WTC11 (cell line): Measurements from ENCODE around the gene STRN4. TPM values are rescaled to one million over a fixed set of nuclear protein-coding genes. Genes with fewer than 3 reads are reported as not detected.

Experiments used
- ATAC-seq: fragments of 200-7000 bp; cut with Tn5 transposase; 2 replicates; pipeline ENCODE4 v1.10.0; 2021; ENCODE audit warnings: mild to moderate bottlenecking, moderate library complexity
- CTCF ChIA-PET: fragments of 300-600 bp; sonication (Branson Sonifier 250); formaldehyde crosslinking; loops from one replicate; lab custom pipeline; 2021; ENCODE audit warnings: antibody characterized with exemption; lab: Charles Lee
- POLR2A ChIA-PET: fragments of 350-600 bp; sonication (Branson Sonifier 250); formaldehyde crosslinking; loops from one replicate; lab custom pipeline; 2021; ENCODE audit warnings: antibody characterized with exemption; lab: Charles Lee
- DNase-seq: peaks from one replicate; pipeline ENCODE4 v3.0.0; 2021; ENCODE audit warnings: low spot score
- H3K27ac Mint-ChIP-seq: 2 replicates; pipeline ENCODE4 v1.8.0; 2021; ENCODE audit warnings: mixed read lengths
- H3K27me3 Mint-ChIP-seq: 2 replicates; pipeline ENCODE4 v1.8.0; 2021; ENCODE audit warnings: low read depth, mild to moderate bottlenecking, moderate library complexity, mixed read lengths
- H3K36me3 Mint-ChIP-seq: 2 replicates; pipeline ENCODE4 v1.8.0; 2021; ENCODE audit warnings: mixed read lengths
- H3K4me1 Mint-ChIP-seq: 2 replicates; pipeline ENCODE4 v1.8.0; 2022; ENCODE audit warnings: mixed read lengths
- H3K4me3 Mint-ChIP-seq: 2 replicates; pipeline ENCODE4 v1.8.0; 2021; ENCODE audit warnings: mild to moderate bottlenecking, moderate library complexity, mixed read lengths
- H3K9me3 Mint-ChIP-seq: 2 replicates; pipeline ENCODE4 v1.8.0; 2021; ENCODE audit warnings: mixed read lengths
- ATF6 ChIP-seq: sonication (generic); formaldehyde crosslinking; IDR thresholded peaks from 2 replicates; pipeline ENCODE4 v1.8.1; 2023; ENCODE audit warnings: mild to moderate bottlenecking, missing genetic modification reagents
- CBFB ChIP-seq: sonication (generic); formaldehyde crosslinking; IDR thresholded peaks from 2 replicates; pipeline ENCODE4 v1.8.1; 2022; ENCODE audit warnings: mild to moderate bottlenecking, low read depth, missing genetic modification reagents
- E2F4 ChIP-seq: sonication (generic); formaldehyde crosslinking; IDR thresholded peaks from 2 replicates; pipeline ENCODE4 v1.8.1; 2022; ENCODE audit warnings: low read depth, mild to moderate bottlenecking, moderate library complexity, missing genetic modification reagents, borderline replicate concordance
- ESRRA ChIP-seq: sonication (generic); formaldehyde crosslinking; IDR thresholded peaks from 2 replicates; pipeline ENCODE4 v1.8.1; 2022; ENCODE audit warnings: mild to moderate bottlenecking, missing genetic modification reagents, borderline replicate concordance
- HMGXB4 ChIP-seq: sonication (generic); formaldehyde crosslinking; IDR thresholded peaks from 2 replicates; pipeline ENCODE4 v1.8.1; 2023; ENCODE audit warnings: mild to moderate bottlenecking, moderate library complexity, missing genetic modification reagents
- IRF1 ChIP-seq: sonication (generic); formaldehyde crosslinking; IDR thresholded peaks from 2 replicates; pipeline ENCODE4 v1.8.0; 2023; ENCODE audit warnings: missing genetic modification reagents
- JAZF1 ChIP-seq: fragments of 250-450 bp; sonication (Bioruptor Pico); IDR thresholded peaks from 2 replicates; pipeline ENCODE4 v1.9.0; 2021; ENCODE audit warnings: moderate library complexity, mild to moderate bottlenecking, inconsistent platforms
- MAX ChIP-seq: sonication (generic); formaldehyde crosslinking; IDR thresholded peaks from 2 replicates; pipeline ENCODE4 v1.8.0; 2022; ENCODE audit warnings: mild to moderate bottlenecking, missing genetic modification reagents
- PRRX2 ChIP-seq: fragments of 250-450 bp; sonication (Bioruptor Pico); IDR thresholded peaks from 2 replicates; pipeline ENCODE4 v1.8.0; 2021; ENCODE audit warnings: mild to moderate bottlenecking
- SOX15 ChIP-seq: fragments of 250-450 bp; sonication (Bioruptor Pico); IDR thresholded peaks from 2 replicates; pipeline ENCODE4 v1.9.0; 2021; ENCODE audit warnings: mild to moderate bottlenecking
- STAT6 ChIP-seq: sonication (generic); formaldehyde crosslinking; conservative IDR thresholded peaks from 2 replicates; pipeline ENCODE4 v1.8.1; 2023; ENCODE audit warnings: mild to moderate bottlenecking, low read depth, missing genetic modification reagents, moderate library complexity
- TEAD1 ChIP-seq: sonication (generic); formaldehyde crosslinking; IDR thresholded peaks from 2 replicates; pipeline ENCODE4 v1.8.0; 2022; ENCODE audit warnings: mild to moderate bottlenecking, missing genetic modification reagents
- USF2 ChIP-seq: sonication (generic); formaldehyde crosslinking; IDR thresholded peaks from 2 replicates; pipeline ENCODE4 v1.8.1; 2023; ENCODE audit warnings: mild to moderate bottlenecking, missing genetic modification reagents, moderate library complexity
- ZBTB43 ChIP-seq: sonication (generic); formaldehyde crosslinking; IDR thresholded peaks from 2 replicates; pipeline ENCODE4 v1.8.1; 2023; ENCODE audit warnings: mild to moderate bottlenecking, missing genetic modification reagents
- ZNF317 ChIP-seq: sonication (generic); formaldehyde crosslinking; IDR thresholded peaks from 2 replicates; pipeline ENCODE4 v1.8.1; 2023; ENCODE audit warnings: low read depth, mild to moderate bottlenecking, moderate library complexity, missing genetic modification reagents, borderline replicate concordance
- ZNF396 ChIP-seq: fragments of 250-450 bp; sonication (Bioruptor Pico); IDR thresholded peaks from 2 replicates; pipeline ENCODE4 v1.8.0; 2021; ENCODE audit warnings: mild to moderate bottlenecking, moderate library complexity, borderline replicate concordance
- ZNF416 ChIP-seq: fragments of 250-450 bp; sonication (Bioruptor Pico); IDR thresholded peaks from 2 replicates; pipeline ENCODE4 v1.9.0; 2021; ENCODE audit warnings: mild to moderate bottlenecking, inconsistent platforms
- ZSCAN18 ChIP-seq: fragments of 250-450 bp; sonication (Bioruptor Pico); IDR thresholded peaks from 2 replicates; pipeline ENCODE4 v2.1.2; 2022; ENCODE audit warnings: mild to moderate bottlenecking, moderate library complexity
- total RNA-seq: library from RNA; stranded (reverse); gene quantifications from 3 replicates; pipeline ENCODE4 v1.2.3, GENCODE V29; 2021

The STRN4 gene
- total RNA-seq, 1 experiment from 2014 or later: 144 TPM

- no peak for TF ChIP-seq STAT6 (CRISPR knock-in tag)
- TF ChIP-seq ZNF416 (CRISPR knock-in tag): no peak
- no peak for TF ChIP-seq JAZF1 (CRISPR knock-in tag)
- no peak for TF ChIP-seq ZNF317
- no peak for TF ChIP-seq ZBTB43 (CRISPR knock-in tag)
- TF ChIP-seq CBFB (CRISPR knock-in tag): no peak
- no peak for TF ChIP-seq USF2 (CRISPR knock-in tag)
- no peak for TF ChIP-seq ESRRA (CRISPR knock-in tag)
- TF ChIP-seq SOX15: no peak
- no peak for TF ChIP-seq PRRX2 (CRISPR knock-in tag)
- TF ChIP-seq MAX (CRISPR knock-in tag): no peak
- TF ChIP-seq IRF1 (CRISPR knock-in tag): no peak
- no peak for TF ChIP-seq HMGXB4 (CRISPR knock-in tag)
- no peak for TF ChIP-seq ZSCAN18 (CRISPR knock-in tag)
- TF ChIP-seq TEAD1 (CRISPR knock-in tag): no peak
- no peak for TF ChIP-seq ZNF396 (CRISPR knock-in tag)
- TF ChIP-seq ATF6 (CRISPR knock-in tag): no peak
- TF ChIP-seq E2F4: no peak
- TF ChIP-seq, all 79 proteins: peak for 0
- H3K4me1 Mint-ChIP-seq: peaks cover 14% of the 10 kb centered on the region
- DNase-seq (no peak), ATAC-seq (no peak)
- CTCF ChIA-PET: interaction anchor here (0.8 to 3.2 kb wide), 2 partner anchors 22 to 25 kb away, joined by 3 to 20 read pairs; no protein-coding TSS in a partner anchor
- no peaks in the 10 kb centered on the region; the same call in 1 of the 2 replicates for H3K27me3 Mint-ChIP-seq
- peak overlapping the region; percentile 65 for H3K27ac Mint-ChIP-seq
- no peak overlapping the region for H3K4me3 Mint-ChIP-seq
- peaks cover 58% of the 10 kb centered on the region for H3K36me3 Mint-ChIP-seq
- POLR2A ChIA-PET: no interaction called here
- H3K9me3 Mint-ChIP-seq: no peaks in the 10 kb centered on the region
These were observed 19.2 kb downstream of the STRN4 start for GRCh38 chr19:46726971-46727501.
